ENCODE measurements around the gene HEG1. TPM values are rescaled to one million over a fixed set of nuclear protein-coding genes. Genes with fewer than 3 reads are reported as not detected.

The HEG1 gene
- total RNA-seq, 1 experiment from 2014 or later: 14.6 TPM

GRCh38 chr3:124950026-124950425, 105.8 kb downstream of the HEG1 start (continued):
- TF ChIP-seq PRDM15 (CRISPR knock-in tag; IDR thresholded peaks at IDR 0.05): no peak
- no peak for TF ChIP-seq ZNF317 (CRISPR knock-in tag; IDR thresholded peaks at IDR 0.05; ENCODE audit: borderline replicate concordance, low read depth)
- no peak for TF ChIP-seq JAZF1 (CRISPR knock-in tag; IDR thresholded peaks at IDR 0.05)
- no peak for TF ChIP-seq TEAD1 (CRISPR knock-in tag; IDR thresholded peaks at IDR 0.05)
- no peak for TF ChIP-seq NR3C1 (CRISPR knock-in tag; conservative IDR thresholded peaks at IDR 0.05; ENCODE audit: low read depth)
- TF ChIP-seq PREB (CRISPR knock-in tag; IDR thresholded peaks at IDR 0.05; ENCODE audit: borderline replicate concordance): no peak
- TF ChIP-seq GABPB1 (CRISPR knock-in tag; IDR thresholded peaks at IDR 0.05): no peak
- no peak for TF ChIP-seq USF1 (CRISPR knock-in tag; IDR thresholded peaks at IDR 0.05)
- no peak for TF ChIP-seq CTCF (IDR thresholded peaks at IDR 0.05)
- TF ChIP-seq ZNF138 (CRISPR knock-in tag; conservative IDR thresholded peaks at IDR 0.05): no peak
- TF ChIP-seq KAT7 (CRISPR knock-in tag; IDR thresholded peaks at IDR 0.05; ENCODE audit: borderline replicate concordance): no peak
- no peak for TF ChIP-seq NFYB (CRISPR knock-in tag; conservative IDR thresholded peaks at IDR 0.05; ENCODE audit: low read depth)

GRCh38 chr3:124942613-124943012, 113.2 kb downstream of the HEG1 start:
- TF ChIP-seq E2F1 (CRISPR knock-in tag; IDR thresholded peaks at IDR 0.05) (no peak), ZNF219 (CRISPR knock-in tag; IDR thresholded peaks at IDR 0.05; ENCODE audit: borderline replicate concordance) (no peak), MXD4 (CRISPR knock-in tag; IDR thresholded peaks at IDR 0.05; ENCODE audit: borderline replicate concordance) (no peak), SP1 (CRISPR knock-in tag; conservative IDR thresholded peaks at IDR 0.05) (no peak), GTF2I (CRISPR knock-in tag; conservative IDR thresholded peaks at IDR 0.05) (no peak)
- DNase-seq (ENCODE audit: low spot score) (no peak), ATAC-seq (no peak)
- no peaks in the 10 kb centered on the region for H3K27me3 Mint-ChIP-seq (ENCODE audit: low read depth)
- H3K9me3 Mint-ChIP-seq: 0 out of 2 replicates have a peak, but pooled peaks cover 4% of the 10 kb centered on the region
- H3K36me3 Mint-ChIP-seq: no peaks in the 10 kb centered on the region
- POLR2A ChIA-PET: no interaction called here
- no peak overlapping the region for H3K4me3 Mint-ChIP-seq
- H3K4me1 Mint-ChIP-seq: no peaks in the 10 kb centered on the region
- CTCF ChIA-PET: no interaction called here
- H3K27ac Mint-ChIP-seq: no peak overlapping the region
